PC-9 (cell line): ENCODE measurements around the gene CMSS1. TPM values are rescaled to one million over a fixed set of nuclear protein-coding genes. Genes with fewer than 3 reads are reported as not detected.

Experiments
- BruUV-seq: library from RNA; stranded (reverse); fragments of 400-500 nt; replicated peaks from 2 replicates; lab custom pipeline; 2021; lab: Mats Ljungman, UMichigan
- CTCF ChIA-PET: fragments of 300-600 bp; sonication (Branson Sonifier 250); formaldehyde crosslinking; loops from one replicate; lab custom pipeline; 2022; ENCODE audit warnings: antibody characterized with exemption; lab: Charles Lee
- POLR2A ChIA-PET: fragments of 300-600 bp; sonication (Branson Sonifier 250); formaldehyde crosslinking; loops from one replicate; lab custom pipeline; 2022; ENCODE audit warnings: antibody characterized with exemption; ENCODE audit not compliant: unreplicated experiment; lab: Charles Lee
- DNase-seq, 2 experiments: peaks; one replicate each; pipeline versions ENCODE4 v3.0.0 to v3.0.0-alpha.2; 2015 to 2022; ENCODE audit warnings: mixed read lengths in 1 of 2
- H2AFZ ChIP-seq: fragments of 200-600 bp; sonication (generic); 2 replicates; pipeline ENCODE4 v1.8.1; 2017; ENCODE audit warnings: antibody characterized with exemption
- H3F3A ChIP-seq: fragments of 200-600 bp; sonication (generic); 2 replicates; pipeline ENCODE4 v1.8.1; 2017; ENCODE audit warnings: antibody characterized with exemption, mild to moderate bottlenecking, low read depth; ENCODE audit not compliant: insufficient read depth
- H3K27ac ChIP-seq: fragments of 200-600 bp; sonication (generic); 2 replicates; pipeline ENCODE4 v1.6.1; 2016; ENCODE audit warnings: mixed run types
- H3K27me3 ChIP-seq: fragments of 200-600 bp; sonication (generic); 2 replicates; pipeline ENCODE4 v1.6.1; 2016; ENCODE audit warnings: low read depth, mixed run types; ENCODE audit not compliant: insufficient read depth
- H3K36me3 ChIP-seq: fragments of 200-600 bp; sonication (generic); 2 replicates; pipeline ENCODE4 v1.6.1; 2016; ENCODE audit warnings: low read depth, mixed run types
- H3K4me1 ChIP-seq: fragments of 200-600 bp; sonication (generic); replicated peaks from 2 replicates; pipeline ENCODE4 v1.6.1; 2016; ENCODE audit warnings: mixed run types; ENCODE audit not compliant: insufficient read depth
- H3K4me2 ChIP-seq: fragments of 200-600 bp; sonication (generic); 2 replicates; pipeline ENCODE4 v1.6.1; 2017; ENCODE audit warnings: mixed run types
- H3K4me3 ChIP-seq: fragments of 200-600 bp; sonication (generic); 2 replicates; pipeline ENCODE4 v1.6.1; 2016; ENCODE audit warnings: mixed run types
- H3K79me2 ChIP-seq: fragments of 200-600 bp; sonication (generic); 2 replicates; pipeline ENCODE4 v1.6.1; 2017; ENCODE audit warnings: low read depth, mixed run types
- H3K9me2 ChIP-seq: fragments of 200-600 bp; sonication (generic); 2 replicates; pipeline ENCODE4 v1.8.1; 2017; ENCODE audit warnings: mild to moderate bottlenecking; ENCODE audit not compliant: insufficient read depth
- H3K9me3 ChIP-seq: fragments of 200-600 bp; sonication (generic); 2 replicates; pipeline ENCODE4 v1.8.1; 2016; ENCODE audit warnings: low read depth; ENCODE audit not compliant: insufficient read depth
- H4K20me1 ChIP-seq: fragments of 200-600 bp; sonication (generic); 2 replicates; pipeline ENCODE4 v1.8.1; 2017; ENCODE audit not compliant: insufficient read depth
- CTCF ChIP-seq: fragments of 200-600 bp; sonication (generic); conservative IDR thresholded peaks from 2 replicates; pipeline ENCODE4 v1.6.1; 2017; ENCODE audit warnings: mixed run types, antibody characterized with exemption, mild to moderate bottlenecking, moderate library complexity
- EZH2 ChIP-seq: fragments of 200-600 bp; sonication (generic); IDR thresholded peaks from 2 replicates; pipeline ENCODE4 v1.8.0; 2017; ENCODE audit warnings: antibody characterized with exemption, low read depth
- intact Hi-C: fragments of 100-400 bp; cut with micrococcal nuclease; formaldehyde crosslinking; loops from one replicate; pipeline ENCODE4 v1.10.0; 2022; ENCODE audit not compliant: unreplicated experiment
- total RNA-seq: library from RNA; stranded (reverse); gene quantifications from 2 replicates; pipeline ENCODE4 v1.2.3, GENCODE V29; 2021

CMSS1 gene
- total RNA-seq, 1 experiment from 2014 or later: 98.9 TPM

GRCh38 chr3:99863588-99863987 is 45.9 kb downstream of the CMSS1 start:
- TF ChIP-seq EZH2: no peak
- no peak for TF ChIP-seq CTCF
- intact Hi-C loops: no loop called here
- no peak overlapping the region for H3K27ac ChIP-seq
- no peak overlapping the region for H2AFZ ChIP-seq
- CTCF ChIA-PET: no interaction called here
- POLR2A ChIA-PET: interaction anchor here (0.6 kb wide), 1 partner anchor 309 kb away, joined by 5 read pairs; no protein-coding TSS in a partner anchor
- H3K9me3 ChIP-seq: no peaks in the 10 kb centered on the region
- H3K4me2 ChIP-seq: no peak overlapping the region
- peaks cover 13% of the 10 kb centered on the region; the same call in 1 of the 2 replicates for H3F3A ChIP-seq
- no peaks in the 10 kb centered on the region for H3K9me2 ChIP-seq
- no peaks in the 10 kb centered on the region for H3K27me3 ChIP-seq
- H3K79me2 ChIP-seq: peaks cover 42% of the 10 kb centered on the region
- no peak overlapping the region for H3K4me3 ChIP-seq
- DNase-seq: no peak
- H3K36me3 ChIP-seq: peaks cover 17% of the 10 kb centered on the region; the same call in 1 of the 2 replicates
- BruUV-seq: no TSS peak
- H3K4me1 ChIP-seq: peaks cover 51% of the 10 kb centered on the region
- no peaks in the 10 kb centered on the region for H4K20me1 ChIP-seq

- Histone ChIP-seq H4K20me1 (no peaks in the 10 kb centered on the region), H3F3A (peaks cover 10% of the 10 kb centered on the region; the same call in 1 of the 2 replicates), H3K4me1 (peaks cover 46% of the 10 kb centered on the region), H3K9me2 (no peaks in the 10 kb centered on the region), H3K9me3 (no peaks in the 10 kb centered on the region), H3K4me2 (no peak overlapping the region), H3K36me3 (peaks cover 17% of the 10 kb centered on the region; the same call in 1 of the 2 replicates), H3K27me3 (no peaks in the 10 kb centered on the region), H2AFZ (no peak overlapping the region), H3K27ac (no peak overlapping the region), H3K79me2 (peaks cover 39% of the 10 kb centered on the region), H3K4me3 (no peak overlapping the region)
- no TSS peak for BruUV-seq
- no peak for DNase-seq
- ChIA-PET CTCF (no interaction called here), POLR2A (interaction anchor here (0.6 kb wide), 2 partner anchors 87 to 309 kb away, joined by 5 read pairs; no protein-coding TSS in a partner anchor)
- TF ChIP-seq CTCF: no peak
- no peak for TF ChIP-seq EZH2
- intact Hi-C loops: no loop called here
These were observed 46.6 kb downstream of the CMSS1 start for GRCh38 chr3:99864289-99864688.

- Histone ChIP-seq H3K9me2 (no peaks in the 10 kb centered on the region), H3K4me1 (peaks cover 36% of the 10 kb centered on the region), H3K4me2 (no peak overlapping the region), H3K79me2 (peaks cover 44% of the 10 kb centered on the region), H3K9me3 (no peaks in the 10 kb centered on the region), H3K36me3 (peaks cover 17% of the 10 kb centered on the region; the same call in 1 of the 2 replicates), H4K20me1 (no peaks in the 10 kb centered on the region), H3K27ac (no peak overlapping the region), H3F3A (peaks cover 2% of the 10 kb centered on the region; the same call in 1 of the 2 replicates), H2AFZ (no peak overlapping the region), H3K4me3 (no peak overlapping the region), H3K27me3 (no peaks in the 10 kb centered on the region)
- intact Hi-C loops: loop anchor here (5.0 kb wide), 1 partner anchor 177 kb away; no protein-coding TSS in a partner anchor
- no TSS peak for BruUV-seq
- no peak for DNase-seq
- ChIA-PET POLR2A (interaction anchor here (0.7 kb wide), 1 partner anchor 10 kb away, joined by 3 read pairs; no protein-coding TSS in a partner anchor), CTCF (no interaction called here)
- TF ChIP-seq CTCF: no peak
- TF ChIP-seq EZH2: no peak
These were observed 47.7 kb downstream of the CMSS1 start for GRCh38 chr3:99865321-99865720.
